Measurements from ENCODE around the gene CRYBA4.

CRYBA4 gene

GRCh38 chr22:26646158-26646557, 24.4 kb downstream of the CRYBA4 start:
- Histone ChIP-seq H3K27me3 (ENCODE audit: insufficient read depth, low read length) (no peaks in the 10 kb centered on the region), H3K27ac (ENCODE audit: low read depth, low read length, poor library complexity, severe bottlenecking) (no peak overlapping the region), H3K9me2 (ENCODE audit: low read depth, low read length) (no peaks in the 10 kb centered on the region), H3K4me1 (ENCODE audit: insufficient read depth, low read length, severe bottlenecking) (peaks cover 60% of the 10 kb centered on the region), H3K36me3 (ENCODE audit: insufficient read depth, low read length) (no peaks in the 10 kb centered on the region), H3K79me2 (ENCODE audit: insufficient read depth, low read length) (no peaks in the 10 kb centered on the region), H3K4me3 (ENCODE audit: low read depth, low read length, poor library complexity, severe bottlenecking) (no peak overlapping the region), H3F3A (ENCODE audit: insufficient read depth, low read length) (no peaks in the 10 kb centered on the region), H3K4me2 (ENCODE audit: low read length) (no peak overlapping the region), H3K9ac (ENCODE audit: low read length) (no peak overlapping the region), H4K20me1 (ENCODE audit: insufficient read depth, low read length) (no peaks in the 10 kb centered on the region), H2AFZ (ENCODE audit: low read length) (no peak overlapping the region), H3K9me3 (ENCODE audit: low read length) (no peaks in the 10 kb centered on the region)
- TF ChIP-seq EZH2 (IDR thresholded peaks at IDR 0.05; ENCODE audit: borderline replicate concordance, low read length), result no peak

- peak overlapping the region; percentile 58 for H3K4me2 ChIP-seq (ENCODE audit: low read length)
- no peaks in the 10 kb centered on the region for H4K20me1 ChIP-seq (ENCODE audit: insufficient read depth, low read length)
- peak overlapping the region; percentile 53; the same call in 1 of the 2 replicates for H3K9ac ChIP-seq (ENCODE audit: low read length)
- H3F3A ChIP-seq (ENCODE audit: insufficient read depth, low read length), result no peaks in the 10 kb centered on the region
- H3K4me3 ChIP-seq (ENCODE audit: low read depth, low read length, poor library complexity, severe bottlenecking), result peak overlapping the region; percentile 26
- H3K4me1 ChIP-seq (ENCODE audit: insufficient read depth, low read length, severe bottlenecking), result peaks cover 57% of the 10 kb centered on the region
- no peak overlapping the region for H2AFZ ChIP-seq (ENCODE audit: low read length)
- no peaks in the 10 kb centered on the region for H3K36me3 ChIP-seq (ENCODE audit: insufficient read depth, low read length)
- TF ChIP-seq CTCF (IDR thresholded peaks at IDR 0.05; ENCODE audit: low read length), result no peak
- TF ChIP-seq EZH2 (IDR thresholded peaks at IDR 0.05; ENCODE audit: borderline replicate concordance, low read length), result no peak
- H3K9me3 ChIP-seq (ENCODE audit: low read length), result no peaks in the 10 kb centered on the region
- H3K9me2 ChIP-seq (ENCODE audit: low read depth, low read length), result no peaks in the 10 kb centered on the region
- peak overlapping the region; percentile 74 for H3K27ac ChIP-seq (ENCODE audit: low read depth, low read length, poor library complexity, severe bottlenecking)
- no peaks in the 10 kb centered on the region for H3K79me2 ChIP-seq (ENCODE audit: insufficient read depth, low read length)
- no peaks in the 10 kb centered on the region for H3K27me3 ChIP-seq (ENCODE audit: insufficient read depth, low read length)
These were observed 26.3 kb downstream of the CRYBA4 start for GRCh38 chr22:26648011-26648497.

GRCh38 chr22:26648528-26649388, 27.0 kb downstream of the CRYBA4 start:
- H2AFZ ChIP-seq (ENCODE audit: low read length), result no peak overlapping the region
- peak overlapping the region; percentile 74 for H3K27ac ChIP-seq (ENCODE audit: low read depth, low read length, poor library complexity, severe bottlenecking)
- no peaks in the 10 kb centered on the region for H3K36me3 ChIP-seq (ENCODE audit: insufficient read depth, low read length)
- peak overlapping the region; percentile 53; the same call in 1 of the 2 replicates for H3K9ac ChIP-seq (ENCODE audit: low read length)
- peak overlapping the region; percentile 58 for H3K4me2 ChIP-seq (ENCODE audit: low read length)
- no peaks in the 10 kb centered on the region for H3K79me2 ChIP-seq (ENCODE audit: insufficient read depth, low read length)
- TF ChIP-seq EZH2 (IDR thresholded peaks at IDR 0.05; ENCODE audit: borderline replicate concordance, low read length) (no peak), CTCF (IDR thresholded peaks at IDR 0.05; ENCODE audit: low read length) (no peak)
- peak overlapping the region; percentile 26 for H3K4me3 ChIP-seq (ENCODE audit: low read depth, low read length, poor library complexity, severe bottlenecking)
- no peaks in the 10 kb centered on the region for H3F3A ChIP-seq (ENCODE audit: insufficient read depth, low read length)
- no peaks in the 10 kb centered on the region for H3K9me2 ChIP-seq (ENCODE audit: low read depth, low read length)
- no peaks in the 10 kb centered on the region for H4K20me1 ChIP-seq (ENCODE audit: insufficient read depth, low read length)
- no peaks in the 10 kb centered on the region for H3K9me3 ChIP-seq (ENCODE audit: low read length)
- H3K27me3 ChIP-seq (ENCODE audit: insufficient read depth, low read length), result no peaks in the 10 kb centered on the region
- H3K4me1 ChIP-seq (ENCODE audit: insufficient read depth, low read length, severe bottlenecking), result peaks cover 50% of the 10 kb centered on the region
